ENCODE results near the gene FUS. TPM values are rescaled to one million over a fixed set of nuclear protein-coding genes. Genes with fewer than 3 reads are reported as not detected.

Gene FUS
- total and polyA plus RNA-seq, 2 of the 13 experiments (the other 11 are each of a cell fraction or from before 2014, with no cell fraction given): 68.1 to 168 TPM

DNA sequence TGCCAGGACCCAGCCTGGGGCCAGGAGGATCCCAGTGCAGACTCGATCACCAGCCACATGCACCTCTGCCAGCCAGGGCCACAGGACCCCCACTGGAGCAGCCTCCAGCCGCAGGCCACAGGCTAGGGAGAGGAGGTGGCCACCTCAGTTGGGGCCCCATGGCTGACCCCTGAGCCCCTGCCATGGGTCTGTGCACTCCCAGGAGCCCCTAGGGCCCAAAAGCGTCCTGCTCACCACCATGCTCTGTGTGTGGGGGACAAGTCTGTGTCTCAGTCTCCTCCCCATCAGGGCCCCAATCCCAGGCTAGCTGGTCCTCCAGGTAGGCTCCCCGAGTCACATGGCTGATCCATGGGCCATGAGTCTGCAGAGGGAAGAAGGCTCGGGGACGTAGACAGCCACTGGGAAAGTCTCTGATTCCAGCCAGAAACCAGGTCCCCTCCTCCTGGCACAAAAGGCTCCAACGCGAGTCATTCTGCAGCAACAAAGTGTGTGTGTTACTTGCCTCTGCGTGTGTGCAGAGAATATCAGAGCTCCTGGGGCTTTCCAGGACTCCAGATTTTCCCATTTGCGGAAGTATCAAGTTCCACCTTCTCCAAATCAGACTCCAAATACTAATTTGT, 38.3 kb upstream of the FUS start (continued):
- TF ChIP-seq STAT5B (CRISPR knock-in tag; IDR thresholded peaks at IDR 0.05): peak; percentile 68; the same call in 1 of the 2 replicates
- TF ChIP-seq, protein P1, sequence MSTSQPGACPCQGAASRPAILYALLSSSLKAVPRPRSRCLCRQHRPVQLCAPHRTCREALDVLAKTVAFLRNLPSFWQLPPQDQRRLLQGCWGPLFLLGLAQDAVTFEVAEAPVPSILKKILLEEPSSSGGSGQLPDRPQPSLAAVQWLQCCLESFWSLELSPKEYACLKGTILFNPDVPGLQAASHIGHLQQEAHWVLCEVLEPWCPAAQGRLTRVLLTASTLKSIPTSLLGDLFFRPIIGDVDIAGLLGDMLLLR (CRISPR knock-in tag; IDR thresholded peaks at IDR 0.05): no peak
- TF ChIP-seq, protein P2, sequence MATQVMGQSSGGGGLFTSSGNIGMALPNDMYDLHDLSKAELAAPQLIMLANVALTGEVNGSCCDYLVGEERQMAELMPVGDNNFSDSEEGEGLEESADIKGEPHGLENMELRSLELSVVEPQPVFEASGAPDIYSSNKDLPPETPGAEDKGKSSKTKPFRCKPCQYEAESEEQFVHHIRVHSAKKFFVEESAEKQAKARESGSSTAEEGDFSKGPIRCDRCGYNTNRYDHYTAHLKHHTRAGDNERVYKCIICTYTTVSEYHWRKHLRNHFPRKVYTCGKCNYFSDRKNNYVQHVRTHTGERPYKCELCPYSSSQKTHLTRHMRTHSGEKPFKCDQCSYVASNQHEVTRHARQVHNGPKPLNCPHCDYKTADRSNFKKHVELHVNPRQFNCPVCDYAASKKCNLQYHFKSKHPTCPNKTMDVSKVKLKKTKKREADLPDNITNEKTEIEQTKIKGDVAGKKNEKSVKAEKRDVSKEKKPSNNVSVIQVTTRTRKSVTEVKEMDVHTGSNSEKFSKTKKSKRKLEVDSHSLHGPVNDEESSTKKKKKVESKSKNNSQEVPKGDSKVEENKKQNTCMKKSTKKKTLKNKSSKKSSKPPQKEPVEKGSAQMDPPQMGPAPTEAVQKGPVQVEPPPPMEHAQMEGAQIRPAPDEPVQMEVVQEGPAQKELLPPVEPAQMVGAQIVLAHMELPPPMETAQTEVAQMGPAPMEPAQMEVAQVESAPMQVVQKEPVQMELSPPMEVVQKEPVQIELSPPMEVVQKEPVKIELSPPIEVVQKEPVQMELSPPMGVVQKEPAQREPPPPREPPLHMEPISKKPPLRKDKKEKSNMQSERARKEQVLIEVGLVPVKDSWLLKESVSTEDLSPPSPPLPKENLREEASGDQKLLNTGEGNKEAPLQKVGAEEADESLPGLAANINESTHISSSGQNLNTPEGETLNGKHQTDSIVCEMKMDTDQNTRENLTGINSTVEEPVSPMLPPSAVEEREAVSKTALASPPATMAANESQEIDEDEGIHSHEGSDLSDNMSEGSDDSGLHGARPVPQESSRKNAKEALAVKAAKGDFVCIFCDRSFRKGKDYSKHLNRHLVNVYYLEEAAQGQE (IDR thresholded peaks at IDR 0.05; ENCODE audit: borderline replicate concordance in 1 of 2, low read depth in 1 of 2, low read length in 2 of 2): no peak
- TF ChIP-seq DR1 (CRISPR knock-in tag; IDR thresholded peaks at IDR 0.05): no peak
- TF ChIP-seq ZNF777 (CRISPR knock-in tag; IDR thresholded peaks at IDR 0.05): no peak
- no peak for TF ChIP-seq ZFP90 (CRISPR knock-in tag; IDR thresholded peaks at IDR 0.05; ENCODE audit: borderline replicate concordance)
- TF ChIP-seq, protein P3, sequence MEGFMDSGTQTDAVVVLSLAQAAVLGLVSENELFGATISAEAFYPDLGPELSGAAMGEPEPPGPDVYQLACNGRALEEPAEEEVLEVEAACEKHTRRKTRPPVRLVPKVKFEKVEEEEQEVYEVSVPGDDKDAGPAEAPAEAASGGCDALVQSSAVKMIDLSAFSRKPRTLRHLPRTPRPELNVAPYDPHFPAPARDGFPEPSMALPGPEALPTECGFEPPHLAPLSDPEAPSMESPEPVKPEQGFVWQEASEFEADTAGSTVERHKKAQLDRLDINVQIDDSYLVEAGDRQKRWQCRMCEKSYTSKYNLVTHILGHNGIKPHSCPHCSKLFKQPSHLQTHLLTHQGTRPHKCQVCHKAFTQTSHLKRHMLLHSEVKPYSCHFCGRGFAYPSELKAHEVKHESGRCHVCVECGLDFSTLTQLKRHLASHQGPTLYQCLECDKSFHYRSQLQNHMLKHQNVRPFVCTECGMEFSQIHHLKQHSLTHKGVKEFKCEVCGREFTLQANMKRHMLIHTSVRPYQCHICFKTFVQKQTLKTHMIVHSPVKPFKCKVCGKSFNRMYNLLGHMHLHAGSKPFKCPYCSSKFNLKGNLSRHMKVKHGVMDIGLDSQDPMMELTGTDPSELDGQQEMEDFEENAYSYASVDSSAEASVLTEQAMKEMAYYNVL (CRISPR knock-in tag; IDR thresholded peaks at IDR 0.05; ENCODE audit: borderline replicate concordance): no peak
- TF ChIP-seq, protein P4, sequence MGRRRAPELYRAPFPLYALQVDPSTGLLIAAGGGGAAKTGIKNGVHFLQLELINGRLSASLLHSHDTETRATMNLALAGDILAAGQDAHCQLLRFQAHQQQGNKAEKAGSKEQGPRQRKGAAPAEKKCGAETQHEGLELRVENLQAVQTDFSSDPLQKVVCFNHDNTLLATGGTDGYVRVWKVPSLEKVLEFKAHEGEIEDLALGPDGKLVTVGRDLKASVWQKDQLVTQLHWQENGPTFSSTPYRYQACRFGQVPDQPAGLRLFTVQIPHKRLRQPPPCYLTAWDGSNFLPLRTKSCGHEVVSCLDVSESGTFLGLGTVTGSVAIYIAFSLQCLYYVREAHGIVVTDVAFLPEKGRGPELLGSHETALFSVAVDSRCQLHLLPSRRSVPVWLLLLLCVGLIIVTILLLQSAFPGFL (CRISPR knock-in tag; IDR thresholded peaks at IDR 0.05): no peak
- TF ChIP-seq, protein P5, sequence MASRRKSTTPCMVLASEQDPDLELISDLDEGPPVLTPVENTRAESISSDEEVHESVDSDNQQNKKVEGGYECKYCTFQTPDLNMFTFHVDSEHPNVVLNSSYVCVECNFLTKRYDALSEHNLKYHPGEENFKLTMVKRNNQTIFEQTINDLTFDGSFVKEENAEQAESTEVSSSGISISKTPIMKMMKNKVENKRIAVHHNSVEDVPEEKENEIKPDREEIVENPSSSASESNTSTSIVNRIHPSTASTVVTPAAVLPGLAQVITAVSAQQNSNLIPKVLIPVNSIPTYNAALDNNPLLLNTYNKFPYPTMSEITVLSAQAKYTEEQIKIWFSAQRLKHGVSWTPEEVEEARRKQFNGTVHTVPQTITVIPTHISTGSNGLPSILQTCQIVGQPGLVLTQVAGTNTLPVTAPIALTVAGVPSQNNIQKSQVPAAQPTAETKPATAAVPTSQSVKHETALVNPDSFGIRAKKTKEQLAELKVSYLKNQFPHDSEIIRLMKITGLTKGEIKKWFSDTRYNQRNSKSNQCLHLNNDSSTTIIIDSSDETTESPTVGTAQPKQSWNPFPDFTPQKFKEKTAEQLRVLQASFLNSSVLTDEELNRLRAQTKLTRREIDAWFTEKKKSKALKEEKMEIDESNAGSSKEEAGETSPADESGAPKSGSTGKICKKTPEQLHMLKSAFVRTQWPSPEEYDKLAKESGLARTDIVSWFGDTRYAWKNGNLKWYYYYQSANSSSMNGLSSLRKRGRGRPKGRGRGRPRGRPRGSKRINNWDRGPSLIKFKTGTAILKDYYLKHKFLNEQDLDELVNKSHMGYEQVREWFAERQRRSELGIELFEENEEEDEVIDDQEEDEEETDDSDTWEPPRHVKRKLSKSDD (CRISPR knock-in tag; IDR thresholded peaks at IDR 0.05; ENCODE audit: low read depth): 0 out of 2 replicates have a peak, but pooled peaks have one; percentile 22
- TF ChIP-seq, protein P6, sequence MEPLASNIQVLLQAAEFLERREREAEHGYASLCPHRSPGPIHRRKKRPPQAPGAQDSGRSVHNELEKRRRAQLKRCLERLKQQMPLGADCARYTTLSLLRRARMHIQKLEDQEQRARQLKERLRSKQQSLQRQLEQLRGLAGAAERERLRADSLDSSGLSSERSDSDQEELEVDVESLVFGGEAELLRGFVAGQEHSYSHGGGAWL (CRISPR knock-in tag; IDR thresholded peaks at IDR 0.05): 0 out of 2 replicates have a peak, but pooled peaks have one; percentile 24
- no peak for TF ChIP-seq ZNF143 (CRISPR knock-in tag; IDR thresholded peaks at IDR 0.05)
- TF ChIP-seq SNAI1 (CRISPR knock-in tag; IDR thresholded peaks at IDR 0.05; ENCODE audit: borderline replicate concordance): no peak
- TF ChIP-seq, protein P7, sequence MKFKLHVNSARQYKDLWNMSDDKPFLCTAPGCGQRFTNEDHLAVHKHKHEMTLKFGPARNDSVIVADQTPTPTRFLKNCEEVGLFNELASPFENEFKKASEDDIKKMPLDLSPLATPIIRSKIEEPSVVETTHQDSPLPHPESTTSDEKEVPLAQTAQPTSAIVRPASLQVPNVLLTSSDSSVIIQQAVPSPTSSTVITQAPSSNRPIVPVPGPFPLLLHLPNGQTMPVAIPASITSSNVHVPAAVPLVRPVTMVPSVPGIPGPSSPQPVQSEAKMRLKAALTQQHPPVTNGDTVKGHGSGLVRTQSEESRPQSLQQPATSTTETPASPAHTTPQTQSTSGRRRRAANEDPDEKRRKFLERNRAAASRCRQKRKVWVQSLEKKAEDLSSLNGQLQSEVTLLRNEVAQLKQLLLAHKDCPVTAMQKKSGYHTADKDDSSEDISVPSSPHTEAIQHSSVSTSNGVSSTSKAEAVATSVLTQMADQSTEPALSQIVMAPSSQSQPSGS (CRISPR knock-in tag; IDR thresholded peaks at IDR 0.05): peak; percentile 19; the same call in 1 of the 2 replicates
- TF ChIP-seq ZNF468 (CRISPR knock-in tag; IDR thresholded peaks at IDR 0.05): no peak
- TF ChIP-seq ZNF530 (CRISPR knock-in tag; IDR thresholded peaks at IDR 0.05; ENCODE audit: low read depth): no peak
- no peak for TF ChIP-seq ZFP37 (CRISPR knock-in tag; IDR thresholded peaks at IDR 0.05; ENCODE audit: borderline replicate concordance)

Measured in HepG2 (cell line).